SK-N-MC (cell line): ENCODE measurements around the gene VEGFC.

Experiments used
- EZH2 ChIP-seq: fragments of 200-600 bp; sonication (generic); IDR thresholded peaks from one replicate; pipeline ENCODE4 v1.6.1; 2017; ENCODE audit warnings: antibody characterized with exemption
- FOXP2 ChIP-seq: optimal IDR thresholded peaks from 2 replicates; pipeline ENCODE3; 2011; ENCODE audit warnings: mild to moderate bottlenecking, moderate library complexity; ENCODE audit not compliant: insufficient read depth; ENCODE audit errors: extremely low read length, control extremely low read depth
- POLR2AphosphoS5 ChIP-seq: IDR thresholded peaks from 2 replicates; pipeline ENCODE4 v1.6.1; 2012; ENCODE audit warnings: mild to moderate bottlenecking, low read depth, low read length, borderline replicate concordance

GRCh38 chr4:176788248-176788647 lies 4.5 kb downstream of the VEGFC start:
- TF ChIP-seq POLR2AphosphoS5 (no peak), EZH2 (no peak), FOXP2 (no peak)
